Measurements from ENCODE around the gene MKRN3. TPM values are rescaled to one million over a fixed set of nuclear protein-coding genes. Genes with fewer than 3 reads are reported as not detected.
A peak's percentile ranks its signal among the peaks of the same experiment; 100 is the strongest.

The MKRN3 gene
- polyA plus RNA-seq, 2 of the 4 experiments (the other 2 are of a cell fraction): 3.6 to 3.7 TPM

GRCh38 chr15:23594252-23594770 lies 28.8 kb downstream of the MKRN3 start:
- Histone ChIP-seq H3K4me2 (no peak overlapping the region), H3K27ac (no peak overlapping the region), H3K4me1 (no peaks in the 10 kb centered on the region), H3K4me3 (no peak overlapping the region), H3K9me3 (no peaks in the 10 kb centered on the region)
- 63% methylated on average over 7 of the region's 7 CpGs for WGBS (ENCODE audit: missing lambda C conversion rate)
- no peak for ATAC-seq
- no peak for FAIRE-seq
- DNase-seq (ENCODE audit: low read depth in 1 of 2, low spot score in 1 of 2): no peak
- ChIA-PET POLR2A (no interaction called here), CTCF (no interaction called here)
- TF ChIP-seq, protein P1, sequence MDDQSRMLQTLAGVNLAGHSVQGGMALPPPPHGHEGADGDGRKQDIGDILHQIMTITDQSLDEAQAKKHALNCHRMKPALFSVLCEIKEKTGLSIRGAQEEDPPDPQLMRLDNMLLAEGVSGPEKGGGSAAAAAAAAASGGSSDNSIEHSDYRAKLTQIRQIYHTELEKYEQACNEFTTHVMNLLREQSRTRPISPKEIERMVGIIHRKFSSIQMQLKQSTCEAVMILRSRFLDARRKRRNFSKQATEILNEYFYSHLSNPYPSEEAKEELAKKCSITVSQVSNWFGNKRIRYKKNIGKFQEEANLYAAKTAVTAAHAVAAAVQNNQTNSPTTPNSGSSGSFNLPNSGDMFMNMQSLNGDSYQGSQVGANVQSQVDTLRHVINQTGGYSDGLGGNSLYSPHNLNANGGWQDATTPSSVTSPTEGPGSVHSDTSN (IDR thresholded peaks at IDR 0.05): no peak
- TF ChIP-seq, protein P2, sequence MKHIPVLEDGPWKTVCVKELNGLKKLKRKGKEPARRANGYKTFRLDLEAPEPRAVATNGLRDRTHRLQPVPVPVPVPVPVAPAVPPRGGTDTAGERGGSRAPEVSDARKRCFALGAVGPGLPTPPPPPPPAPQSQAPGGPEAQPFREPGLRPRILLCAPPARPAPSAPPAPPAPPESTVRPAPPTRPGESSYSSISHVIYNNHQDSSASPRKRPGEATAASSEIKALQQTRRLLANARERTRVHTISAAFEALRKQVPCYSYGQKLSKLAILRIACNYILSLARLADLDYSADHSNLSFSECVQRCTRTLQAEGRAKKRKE (CRISPR knock-in tag; IDR thresholded peaks at IDR 0.05; ENCODE audit: low read depth): no peak
- no peak for TF ChIP-seq CHD4 (IDR thresholded peaks at IDR 0.05; ENCODE audit: borderline replicate concordance)
- TF ChIP-seq RFX5 (IDR thresholded peaks at IDR 0.05): no peak
- no peak for TF ChIP-seq NR3C1 (IDR thresholded peaks at IDR 0.05)
- TF ChIP-seq ZSCAN20 (CRISPR knock-in tag; IDR thresholded peaks at IDR 0.05): no peak
- TF ChIP-seq FOSL2 (IDR thresholded peaks at IDR 0.05): no peak
- no peak for TF ChIP-seq FOSL2 (CRISPR knock-in tag; IDR thresholded peaks at IDR 0.05)
- TF ChIP-seq, protein P3, sequence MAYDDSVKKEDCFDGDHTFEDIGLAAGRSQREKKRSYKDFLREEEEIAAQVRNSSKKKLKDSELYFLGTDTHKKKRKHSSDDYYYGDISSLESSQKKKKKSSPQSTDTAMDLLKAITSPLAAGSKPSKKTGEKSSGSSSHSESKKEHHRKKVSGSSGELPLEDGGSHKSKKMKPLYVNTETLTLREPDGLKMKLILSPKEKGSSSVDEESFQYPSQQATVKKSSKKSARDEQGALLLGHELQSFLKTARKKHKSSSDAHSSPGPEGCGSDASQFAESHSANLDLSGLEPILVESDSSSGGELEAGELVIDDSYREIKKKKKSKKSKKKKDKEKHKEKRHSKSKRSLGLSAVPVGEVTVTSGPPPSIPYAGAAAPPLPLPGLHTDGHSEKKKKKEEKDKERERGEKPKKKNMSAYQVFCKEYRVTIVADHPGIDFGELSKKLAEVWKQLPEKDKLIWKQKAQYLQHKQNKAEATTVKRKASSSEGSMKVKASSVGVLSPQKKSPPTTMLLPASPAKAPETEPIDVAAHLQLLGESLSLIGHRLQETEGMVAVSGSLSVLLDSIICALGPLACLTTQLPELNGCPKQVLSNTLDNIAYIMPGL (CRISPR knock-in tag; IDR thresholded peaks at IDR 0.05; ENCODE audit: borderline replicate concordance): no peak
- no peak for TF ChIP-seq HES2 (IDR thresholded peaks at IDR 0.05)
- TF ChIP-seq, protein P4, sequence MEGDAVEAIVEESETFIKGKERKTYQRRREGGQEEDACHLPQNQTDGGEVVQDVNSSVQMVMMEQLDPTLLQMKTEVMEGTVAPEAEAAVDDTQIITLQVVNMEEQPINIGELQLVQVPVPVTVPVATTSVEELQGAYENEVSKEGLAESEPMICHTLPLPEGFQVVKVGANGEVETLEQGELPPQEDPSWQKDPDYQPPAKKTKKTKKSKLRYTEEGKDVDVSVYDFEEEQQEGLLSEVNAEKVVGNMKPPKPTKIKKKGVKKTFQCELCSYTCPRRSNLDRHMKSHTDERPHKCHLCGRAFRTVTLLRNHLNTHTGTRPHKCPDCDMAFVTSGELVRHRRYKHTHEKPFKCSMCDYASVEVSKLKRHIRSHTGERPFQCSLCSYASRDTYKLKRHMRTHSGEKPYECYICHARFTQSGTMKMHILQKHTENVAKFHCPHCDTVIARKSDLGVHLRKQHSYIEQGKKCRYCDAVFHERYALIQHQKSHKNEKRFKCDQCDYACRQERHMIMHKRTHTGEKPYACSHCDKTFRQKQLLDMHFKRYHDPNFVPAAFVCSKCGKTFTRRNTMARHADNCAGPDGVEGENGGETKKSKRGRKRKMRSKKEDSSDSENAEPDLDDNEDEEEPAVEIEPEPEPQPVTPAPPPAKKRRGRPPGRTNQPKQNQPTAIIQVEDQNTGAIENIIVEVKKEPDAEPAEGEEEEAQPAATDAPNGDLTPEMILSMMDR (IDR thresholded peaks at IDR 0.05): no peak
- TF ChIP-seq HOXB13 (CRISPR knock-in tag; IDR thresholded peaks at IDR 0.05; ENCODE audit: low read depth): no peak
- no peak for TF ChIP-seq KDM5A (IDR thresholded peaks at IDR 0.05)
- no peak for TF ChIP-seq HEYL (CRISPR knock-in tag; IDR thresholded peaks at IDR 0.05)
- no peak for TF ChIP-seq JUNB (IDR thresholded peaks at IDR 0.05)
- no peak for TF ChIP-seq E2F6 (IDR thresholded peaks at IDR 0.05; ENCODE audit: borderline replicate concordance, low read depth)

- CTCF ChIA-PET: no interaction called here
- no peak overlapping the region for H3K4me3 ChIP-seq
- TF ChIP-seq REST (IDR thresholded peaks at IDR 0.05) (no peak), SMC3 (IDR thresholded peaks at IDR 0.05) (no peak), GATA3 (IDR thresholded peaks at IDR 0.05; ENCODE audit: borderline replicate concordance) (no peak), KDM1A (IDR thresholded peaks at IDR 0.05; ENCODE audit: low read depth) (no peak), HOXB5 (CRISPR knock-in tag; IDR thresholded peaks at IDR 0.05) (no peak), RCOR1 (IDR thresholded peaks at IDR 0.05; ENCODE audit: low read depth, low read length) (no peak), FOSL2 (IDR thresholded peaks at IDR 0.05) (no peak), FOSL2 (CRISPR knock-in tag; IDR thresholded peaks at IDR 0.05) (no peak), CEBPB (IDR thresholded peaks at IDR 0.05) (no peak), HEYL (CRISPR knock-in tag; IDR thresholded peaks at IDR 0.05) (no peak), NFE2L2 (conservative IDR thresholded peaks at IDR 0.05; ENCODE audit: low read length) (no peak), FOXS1 (CRISPR knock-in tag; IDR thresholded peaks at IDR 0.05) (no peak), ZFP36 (IDR thresholded peaks at IDR 0.05; ENCODE audit: borderline replicate concordance, partially characterized antibody) (no peak)
- TF ChIP-seq, protein P5, sequence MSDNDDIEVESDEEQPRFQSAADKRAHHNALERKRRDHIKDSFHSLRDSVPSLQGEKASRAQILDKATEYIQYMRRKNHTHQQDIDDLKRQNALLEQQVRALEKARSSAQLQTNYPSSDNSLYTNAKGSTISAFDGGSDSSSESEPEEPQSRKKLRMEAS (IDR thresholded peaks at IDR 0.05): no peak
- TF ChIP-seq, protein P1 (IDR thresholded peaks at IDR 0.05): no peak
Measured at GRCh38 chr15:23595368-23595767, 29.9 kb downstream of the MKRN3 start.

More at GRCh38 chr15:23595368-23595767, 29.9 kb downstream of the MKRN3 start:
- ATAC-seq (peak in 1 of 2 experiments; percentile 51; a peak in 1 of 6 replicates), DNase-seq (ENCODE audit: low read depth in 1 of 2, low spot score in 1 of 2) (no peak), FAIRE-seq (no peak)
- POLR2A ChIA-PET: no interaction called here
- WGBS (ENCODE audit: missing lambda C conversion rate): 2% methylated on average over 2 of the region's 2 CpGs
- H3K27ac ChIP-seq: no peak overlapping the region
- no peaks in the 10 kb centered on the region for H3K4me1 ChIP-seq
- no peaks in the 10 kb centered on the region for H3K9me3 ChIP-seq
- no peak overlapping the region for H3K4me2 ChIP-seq
